MV-4-11 (cell line): Measurements from ENCODE around the gene METTL2A.
A peak's percentile ranks its signal among the peaks of the same experiment; 100 is the strongest.
"Not testable (repeated sequence)": the region's sequence is repeated elsewhere in the genome, so short reads cannot be mapped to it uniquely, and the experiment has no call there.

Source experiments
- DNase-seq: peaks from one replicate; lab custom pipeline; 2025; lab: John Stamatoyannopoulos, UW

Gene METTL2A

GRCh38 chr17:62423647-62424461 lies at the start of gene METTL2A:
Gene METTL2A (plus strand): TSS chr17:62423897. CDS start chr17:62423903, 6 bp downstream.
- peak; percentile 90 for DNase-seq

- no peak for DNase-seq
These were observed 43.4 kb upstream of the METTL2A start, which contains the start of gene EFCAB3 for GRCh38 chr17:62380253-62380652. Gene EFCAB3 (plus strand): TSS chr17:62380553. CDS start chr17:62382980, 2,427 bp downstream.

- DNase-seq, result no peak
These were observed 42.1 kb upstream of the METTL2A start for GRCh38 chr17:62381561-62381960.

GRCh38 chr17:62388856-62389255 lies 34.8 kb upstream of the METTL2A start:
- peak; percentile 22 for DNase-seq

- DNase-seq, result no peak
These were observed 30.8 kb upstream of the METTL2A start for GRCh38 chr17:62392908-62393307.

GRCh38 chr17:62398891-62399290 lies 24.8 kb upstream of the METTL2A start:
- no peak for DNase-seq

GRCh38 chr17:62405451-62405850 lies 18.2 kb upstream of the METTL2A start:
- no peak for DNase-seq

GRCh38 chr17:62413090-62413489 lies 10.6 kb upstream of the METTL2A start:
- not testable (repeated sequence) for DNase-seq

- DNase-seq, result not testable (repeated sequence)
These were observed 2.5 kb downstream of the METTL2A start for GRCh38 chr17:62426214-62426613.

GRCh38 chr17:62435251-62435650 lies 11.6 kb downstream of the METTL2A start:
- DNase-seq, result not testable (repeated sequence)

GRCh38 chr17:62441181-62441580 lies 17.5 kb downstream of the METTL2A start:
- DNase-seq, result not testable (repeated sequence)

GRCh38 chr17:62444063-62444462 lies 20.4 kb downstream of the METTL2A start:
- DNase-seq, result no peak

- DNase-seq, result not testable (repeated sequence)
These were observed 22.1 kb downstream of the METTL2A start for GRCh38 chr17:62445791-62446190.

GRCh38 chr17:62452195-62452594 lies 28.5 kb downstream of the METTL2A start:
- DNase-seq, result peak; percentile 77

GRCh38 chr17:62453041-62453440 lies 29.3 kb downstream of the METTL2A start:
- DNase-seq, result not testable (repeated sequence)

GRCh38 chr17:62453656-62454055 lies 30.0 kb downstream of the METTL2A start:
- DNase-seq, result not testable (repeated sequence)

- not testable (repeated sequence) for DNase-seq
These were observed 30.4 kb downstream of the METTL2A start for GRCh38 chr17:62454111-62454510.

GRCh38 chr17:62456016-62456415 lies 32.3 kb downstream of the METTL2A start:
- no peak for DNase-seq

GRCh38 chr17:62458483-62458882 lies 34.8 kb downstream of the METTL2A start:
- DNase-seq, result not testable (repeated sequence)

GRCh38 chr17:62464422-62464821 lies 40.7 kb downstream of the METTL2A start:
- not testable (repeated sequence) for DNase-seq

GRCh38 chr17:62465271-62465670 lies 41.6 kb downstream of the METTL2A start:
- DNase-seq, result not testable (repeated sequence)

GRCh38 chr17:62470666-62471379 lies 47.1 kb downstream of the METTL2A start:
- peak; percentile 85 for DNase-seq

- peak; percentile 5 for DNase-seq
These were observed 47.7 kb downstream of the METTL2A start for GRCh38 chr17:62471380-62471880.
